ENCODE data around the gene ALKBH5.

DNA sequence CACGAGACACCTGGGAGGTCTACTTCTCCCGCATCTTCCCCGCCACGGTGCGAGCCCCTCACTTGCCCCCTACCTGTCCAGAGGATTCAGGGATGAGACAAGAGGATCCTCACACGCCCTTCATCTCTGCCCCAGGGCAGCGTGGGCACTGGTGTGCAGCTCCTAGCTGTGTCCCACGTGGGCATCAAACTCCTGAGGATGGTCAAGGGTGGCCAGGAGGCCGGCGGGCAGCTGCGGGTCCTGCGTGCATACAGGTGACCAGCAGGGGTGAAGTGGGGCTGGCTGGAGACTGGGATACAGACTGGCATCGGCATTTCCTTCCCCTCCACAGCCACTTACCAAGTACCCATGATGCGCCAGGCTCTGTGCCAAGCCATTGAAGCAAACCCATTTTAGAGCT, 28.4 kb upstream of the ALKBH5 start:
- no peak for TF ChIP-seq ZNF426 (tag by site-specific recombination; IDR thresholded peaks at IDR 0.05)
- no peak for TF ChIP-seq ZNF24 (tag by site-specific recombination; IDR thresholded peaks at IDR 0.05)
- TF ChIP-seq, protein P1, sequence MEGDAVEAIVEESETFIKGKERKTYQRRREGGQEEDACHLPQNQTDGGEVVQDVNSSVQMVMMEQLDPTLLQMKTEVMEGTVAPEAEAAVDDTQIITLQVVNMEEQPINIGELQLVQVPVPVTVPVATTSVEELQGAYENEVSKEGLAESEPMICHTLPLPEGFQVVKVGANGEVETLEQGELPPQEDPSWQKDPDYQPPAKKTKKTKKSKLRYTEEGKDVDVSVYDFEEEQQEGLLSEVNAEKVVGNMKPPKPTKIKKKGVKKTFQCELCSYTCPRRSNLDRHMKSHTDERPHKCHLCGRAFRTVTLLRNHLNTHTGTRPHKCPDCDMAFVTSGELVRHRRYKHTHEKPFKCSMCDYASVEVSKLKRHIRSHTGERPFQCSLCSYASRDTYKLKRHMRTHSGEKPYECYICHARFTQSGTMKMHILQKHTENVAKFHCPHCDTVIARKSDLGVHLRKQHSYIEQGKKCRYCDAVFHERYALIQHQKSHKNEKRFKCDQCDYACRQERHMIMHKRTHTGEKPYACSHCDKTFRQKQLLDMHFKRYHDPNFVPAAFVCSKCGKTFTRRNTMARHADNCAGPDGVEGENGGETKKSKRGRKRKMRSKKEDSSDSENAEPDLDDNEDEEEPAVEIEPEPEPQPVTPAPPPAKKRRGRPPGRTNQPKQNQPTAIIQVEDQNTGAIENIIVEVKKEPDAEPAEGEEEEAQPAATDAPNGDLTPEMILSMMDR (tag by site-specific recombination; IDR thresholded peaks at IDR 0.05), result no peak
- no peak for TF ChIP-seq ZNF776 (tag by site-specific recombination; IDR thresholded peaks at IDR 0.05; ENCODE audit: borderline replicate concordance)
- no peak for TF ChIP-seq HOXA7 (CRISPR knock-in tag; IDR thresholded peaks at IDR 0.05; ENCODE audit: borderline replicate concordance)
- no peak for TF ChIP-seq ZNF501 (tag by site-specific recombination; IDR thresholded peaks at IDR 0.05)
- TF ChIP-seq, protein P2, sequence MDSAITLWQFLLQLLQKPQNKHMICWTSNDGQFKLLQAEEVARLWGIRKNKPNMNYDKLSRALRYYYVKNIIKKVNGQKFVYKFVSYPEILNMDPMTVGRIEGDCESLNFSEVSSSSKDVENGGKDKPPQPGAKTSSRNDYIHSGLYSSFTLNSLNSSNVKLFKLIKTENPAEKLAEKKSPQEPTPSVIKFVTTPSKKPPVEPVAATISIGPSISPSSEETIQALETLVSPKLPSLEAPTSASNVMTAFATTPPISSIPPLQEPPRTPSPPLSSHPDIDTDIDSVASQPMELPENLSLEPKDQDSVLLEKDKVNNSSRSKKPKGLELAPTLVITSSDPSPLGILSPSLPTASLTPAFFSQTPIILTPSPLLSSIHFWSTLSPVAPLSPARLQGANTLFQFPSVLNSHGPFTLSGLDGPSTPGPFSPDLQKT (IDR thresholded peaks at IDR 0.05; ENCODE audit: borderline replicate concordance, low read depth, low read length), result no peak
- TF ChIP-seq FEZF1 (tag by site-specific recombination; IDR thresholded peaks at IDR 0.05), result no peak
- no peak for TF ChIP-seq ZNF596 (tag by site-specific recombination; IDR thresholded peaks at IDR 0.05)
- TF ChIP-seq ZBTB20 (tag by site-specific recombination; IDR thresholded peaks at IDR 0.05), result no peak
- TF ChIP-seq ZNF521 (tag by site-specific recombination; IDR thresholded peaks at IDR 0.05), result no peak
- TF ChIP-seq KLF16 (tag by site-specific recombination; IDR thresholded peaks at IDR 0.05), result no peak
- no peak for TF ChIP-seq ZNF184 (tag by site-specific recombination; IDR thresholded peaks at IDR 0.05)

All from HEK293 (cell line).